ENCODE data around the gene CLK1. TPM values are rescaled to one million over a fixed set of nuclear protein-coding genes. Genes with fewer than 3 reads are reported as not detected.

CLK1 gene
- total and polyA plus RNA-seq, 2 of the 13 experiments (the other 11 are each of a cell fraction or from before 2014, with no cell fraction given), result 66.6 to 101 TPM

DNA sequence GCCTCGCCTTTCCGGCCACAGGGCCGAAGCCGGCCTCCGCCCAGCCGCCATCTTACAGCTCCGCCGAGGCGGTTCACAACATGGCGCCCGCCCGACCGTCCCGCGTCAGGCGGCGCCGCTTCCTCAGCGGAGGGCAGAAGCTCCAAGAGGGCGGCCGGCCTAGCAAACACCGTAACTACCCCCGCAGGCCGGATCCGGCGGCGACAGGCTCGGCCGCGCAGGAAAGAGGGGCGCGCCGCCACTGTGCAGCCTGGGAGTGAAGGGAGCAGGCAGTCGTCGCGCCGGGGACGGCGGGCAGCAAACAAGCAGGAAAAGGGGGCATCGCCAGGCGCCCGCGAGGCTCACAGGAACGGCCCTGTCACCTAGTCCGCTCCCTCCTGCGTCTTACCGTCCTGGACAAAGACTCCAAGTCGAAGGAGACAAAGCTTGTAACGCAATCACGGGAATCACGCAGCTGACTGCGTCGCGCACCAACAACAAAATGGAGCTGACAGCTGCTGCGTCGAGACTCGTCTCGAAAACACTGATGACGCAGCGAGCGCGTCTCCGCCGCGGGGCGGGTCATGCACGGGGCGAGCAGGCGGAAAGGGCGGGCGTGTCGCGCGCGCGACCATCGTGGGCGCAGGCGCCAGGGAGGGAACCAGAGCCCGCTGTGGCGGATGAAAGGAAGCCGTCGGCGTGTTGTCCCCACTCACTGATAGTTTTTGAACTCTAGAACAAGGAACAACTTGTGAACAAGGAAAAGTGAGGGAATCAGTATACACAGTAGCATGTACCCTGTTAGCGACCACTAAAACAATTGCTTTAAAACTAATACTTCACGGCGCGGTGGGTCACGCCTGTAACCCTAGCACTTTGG, at the start of gene CLK1 (continued):
- TF ChIP-seq, protein P1, sequence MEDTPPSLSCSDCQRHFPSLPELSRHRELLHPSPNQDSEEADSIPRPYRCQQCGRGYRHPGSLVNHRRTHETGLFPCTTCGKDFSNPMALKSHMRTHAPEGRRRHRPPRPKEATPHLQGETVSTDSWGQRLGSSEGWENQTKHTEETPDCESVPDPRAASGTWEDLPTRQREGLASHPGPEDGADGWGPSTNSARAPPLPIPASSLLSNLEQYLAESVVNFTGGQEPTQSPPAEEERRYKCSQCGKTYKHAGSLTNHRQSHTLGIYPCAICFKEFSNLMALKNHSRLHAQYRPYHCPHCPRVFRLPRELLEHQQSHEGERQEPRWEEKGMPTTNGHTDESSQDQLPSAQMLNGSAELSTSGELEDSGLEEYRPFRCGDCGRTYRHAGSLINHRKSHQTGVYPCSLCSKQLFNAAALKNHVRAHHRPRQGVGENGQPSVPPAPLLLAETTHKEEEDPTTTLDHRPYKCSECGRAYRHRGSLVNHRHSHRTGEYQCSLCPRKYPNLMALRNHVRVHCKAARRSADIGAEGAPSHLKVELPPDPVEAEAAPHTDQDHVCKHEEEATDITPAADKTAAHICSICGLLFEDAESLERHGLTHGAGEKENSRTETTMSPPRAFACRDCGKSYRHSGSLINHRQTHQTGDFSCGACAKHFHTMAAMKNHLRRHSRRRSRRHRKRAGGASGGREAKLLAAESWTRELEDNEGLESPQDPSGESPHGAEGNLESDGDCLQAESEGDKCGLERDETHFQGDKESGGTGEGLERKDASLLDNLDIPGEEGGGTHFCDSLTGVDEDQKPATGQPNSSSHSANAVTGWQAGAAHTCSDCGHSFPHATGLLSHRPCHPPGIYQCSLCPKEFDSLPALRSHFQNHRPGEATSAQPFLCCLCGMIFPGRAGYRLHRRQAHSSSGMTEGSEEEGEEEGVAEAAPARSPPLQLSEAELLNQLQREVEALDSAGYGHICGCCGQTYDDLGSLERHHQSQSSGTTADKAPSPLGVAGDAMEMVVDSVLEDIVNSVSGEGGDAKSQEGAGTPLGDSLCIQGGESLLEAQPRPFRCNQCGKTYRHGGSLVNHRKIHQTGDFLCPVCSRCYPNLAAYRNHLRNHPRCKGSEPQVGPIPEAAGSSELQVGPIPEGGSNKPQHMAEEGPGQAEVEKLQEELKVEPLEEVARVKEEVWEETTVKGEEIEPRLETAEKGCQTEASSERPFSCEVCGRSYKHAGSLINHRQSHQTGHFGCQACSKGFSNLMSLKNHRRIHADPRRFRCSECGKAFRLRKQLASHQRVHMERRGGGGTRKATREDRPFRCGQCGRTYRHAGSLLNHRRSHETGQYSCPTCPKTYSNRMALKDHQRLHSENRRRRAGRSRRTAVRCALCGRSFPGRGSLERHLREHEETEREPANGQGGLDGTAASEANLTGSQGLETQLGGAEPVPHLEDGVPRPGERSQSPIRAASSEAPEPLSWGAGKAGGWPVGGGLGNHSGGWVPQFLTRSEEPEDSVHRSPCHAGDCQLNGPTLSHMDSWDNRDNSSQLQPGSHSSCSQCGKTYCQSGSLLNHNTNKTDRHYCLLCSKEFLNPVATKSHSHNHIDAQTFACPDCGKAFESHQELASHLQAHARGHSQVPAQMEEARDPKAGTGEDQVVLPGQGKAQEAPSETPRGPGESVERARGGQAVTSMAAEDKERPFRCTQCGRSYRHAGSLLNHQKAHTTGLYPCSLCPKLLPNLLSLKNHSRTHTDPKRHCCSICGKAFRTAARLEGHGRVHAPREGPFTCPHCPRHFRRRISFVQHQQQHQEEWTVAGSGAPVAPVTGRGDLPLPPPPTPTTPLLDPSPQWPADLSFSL (CRISPR knock-in tag; IDR thresholded peaks at IDR 0.05), result peak; percentile 69; the same call in 1 of the 2 replicates
- peak; percentile 94 for TF ChIP-seq RARA (CRISPR knock-in tag; IDR thresholded peaks at IDR 0.05)
- peak; percentile 88; the same call in 1 of the 2 replicates for TF ChIP-seq NFKBIZ (CRISPR knock-in tag; IDR thresholded peaks at IDR 0.05)
- TF ChIP-seq, protein P2, sequence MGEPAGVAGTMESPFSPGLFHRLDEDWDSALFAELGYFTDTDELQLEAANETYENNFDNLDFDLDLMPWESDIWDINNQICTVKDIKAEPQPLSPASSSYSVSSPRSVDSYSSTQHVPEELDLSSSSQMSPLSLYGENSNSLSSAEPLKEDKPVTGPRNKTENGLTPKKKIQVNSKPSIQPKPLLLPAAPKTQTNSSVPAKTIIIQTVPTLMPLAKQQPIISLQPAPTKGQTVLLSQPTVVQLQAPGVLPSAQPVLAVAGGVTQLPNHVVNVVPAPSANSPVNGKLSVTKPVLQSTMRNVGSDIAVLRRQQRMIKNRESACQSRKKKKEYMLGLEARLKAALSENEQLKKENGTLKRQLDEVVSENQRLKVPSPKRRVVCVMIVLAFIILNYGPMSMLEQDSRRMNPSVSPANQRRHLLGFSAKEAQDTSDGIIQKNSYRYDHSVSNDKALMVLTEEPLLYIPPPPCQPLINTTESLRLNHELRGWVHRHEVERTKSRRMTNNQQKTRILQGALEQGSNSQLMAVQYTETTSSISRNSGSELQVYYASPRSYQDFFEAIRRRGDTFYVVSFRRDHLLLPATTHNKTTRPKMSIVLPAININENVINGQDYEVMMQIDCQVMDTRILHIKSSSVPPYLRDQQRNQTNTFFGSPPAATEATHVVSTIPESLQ (CRISPR knock-in tag; conservative IDR thresholded peaks at IDR 0.05), result 0 out of 2 replicates have a peak, but pooled peaks have one; percentile 91
- TF ChIP-seq ZFP41 (CRISPR knock-in tag; IDR thresholded peaks at IDR 0.05; ENCODE audit: borderline replicate concordance), result no peak; the same call in 1 of the 2 replicates
- TF ChIP-seq ZFP36L2 (CRISPR knock-in tag; IDR thresholded peaks at IDR 0.05), result peak; percentile 68; the same call in 1 of the 2 replicates
- TF ChIP-seq TEAD3 (CRISPR knock-in tag; optimal IDR thresholded peaks at IDR 0.05; ENCODE audit: borderline replicate concordance), result peak; percentile 86
- TF ChIP-seq ZNF382 (CRISPR knock-in tag; IDR thresholded peaks at IDR 0.05; ENCODE audit: borderline replicate concordance), result no peak
- TF ChIP-seq, protein P3, sequence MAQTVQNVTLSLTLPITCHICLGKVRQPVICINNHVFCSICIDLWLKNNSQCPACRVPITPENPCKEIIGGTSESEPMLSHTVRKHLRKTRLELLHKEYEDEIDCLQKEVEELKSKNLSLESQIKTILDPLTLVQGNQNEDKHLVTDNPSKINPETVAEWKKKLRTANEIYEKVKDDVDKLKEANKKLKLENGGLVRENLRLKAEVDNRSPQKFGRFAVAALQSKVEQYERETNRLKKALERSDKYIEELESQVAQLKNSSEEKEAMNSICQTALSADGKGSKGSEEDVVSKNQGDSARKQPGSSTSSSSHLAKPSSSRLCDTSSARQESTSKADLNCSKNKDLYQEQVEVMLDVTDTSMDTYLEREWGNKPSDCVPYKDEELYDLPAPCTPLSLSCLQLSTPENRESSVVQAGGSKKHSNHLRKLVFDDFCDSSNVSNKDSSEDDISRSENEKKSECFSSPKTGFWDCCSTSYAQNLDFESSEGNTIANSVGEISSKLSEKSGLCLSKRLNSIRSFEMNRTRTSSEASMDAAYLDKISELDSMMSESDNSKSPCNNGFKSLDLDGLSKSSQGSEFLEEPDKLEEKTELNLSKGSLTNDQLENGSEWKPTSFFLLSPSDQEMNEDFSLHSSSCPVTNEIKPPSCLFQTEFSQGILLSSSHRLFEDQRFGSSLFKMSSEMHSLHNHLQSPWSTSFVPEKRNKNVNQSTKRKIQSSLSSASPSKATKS (CRISPR knock-in tag; IDR thresholded peaks at IDR 0.05), result peak; percentile 82; the same call in 1 of the 2 replicates
- peak; percentile 98 for TF ChIP-seq HOXA5 (CRISPR knock-in tag; IDR thresholded peaks at IDR 0.05)
- TF ChIP-seq ZNF274 (CRISPR knock-in tag; IDR thresholded peaks at IDR 0.05), result peak; percentile 93
- peak; percentile 82 for TF ChIP-seq JUND (CRISPR knock-in tag; IDR thresholded peaks at IDR 0.05)
- TF ChIP-seq, protein P4, sequence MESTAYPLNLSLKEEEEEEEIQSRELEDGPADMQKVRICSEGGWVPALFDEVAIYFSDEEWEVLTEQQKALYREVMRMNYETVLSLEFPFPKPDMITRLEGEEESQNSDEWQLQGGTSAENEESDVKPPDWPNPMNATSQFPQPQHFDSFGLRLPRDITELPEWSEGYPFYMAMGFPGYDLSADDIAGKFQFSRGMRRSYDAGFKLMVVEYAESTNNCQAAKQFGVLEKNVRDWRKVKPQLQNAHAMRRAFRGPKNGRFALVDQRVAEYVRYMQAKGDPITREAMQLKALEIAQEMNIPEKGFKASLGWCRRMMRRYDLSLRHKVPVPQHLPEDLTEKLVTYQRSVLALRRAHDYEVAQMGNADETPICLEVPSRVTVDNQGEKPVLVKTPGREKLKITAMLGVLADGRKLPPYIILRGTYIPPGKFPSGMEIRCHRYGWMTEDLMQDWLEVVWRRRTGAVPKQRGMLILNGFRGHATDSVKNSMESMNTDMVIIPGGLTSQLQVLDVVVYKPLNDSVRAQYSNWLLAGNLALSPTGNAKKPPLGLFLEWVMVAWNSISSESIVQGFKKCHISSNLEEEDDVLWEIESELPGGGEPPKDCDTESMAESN (CRISPR knock-in tag; conservative IDR thresholded peaks at IDR 0.05), result peak; percentile 99
- TF ChIP-seq KDM5A (IDR thresholded peaks at IDR 0.05; ENCODE audit: borderline replicate concordance, low read length), result peak; percentile 87
- TF ChIP-seq EP300 (IDR thresholded peaks at IDR 0.05; ENCODE audit: low read depth in 2 of 2, low read length in 2 of 2), result peak; percentile 27 to 54; a peak in 2 of 4 replicates
- TF ChIP-seq EP300 (CRISPR knock-in tag; IDR thresholded peaks at IDR 0.05; ENCODE audit: borderline replicate concordance), result peak; percentile 64
